Omental fat pad (tissue), 4 donors: Measurements from ENCODE around the gene NFAT5. TPM values are rescaled to one million over a fixed set of nuclear protein-coding genes. Genes with fewer than 3 reads are reported as not detected.
A peak's percentile ranks its signal among the peaks of the same experiment; 100 is the strongest.
"Not testable (repeated sequence)": the region's sequence is repeated elsewhere in the genome, so short reads cannot be mapped to it uniquely, and the experiment has no call there.

ENCODE experiments used
- ATAC-seq: fragments of 150-250 bp; one replicate; pipeline ENCODE4 v1.9.1; 2016; ENCODE audit warnings: mild to moderate bottlenecking, moderate library complexity; ENCODE audit not compliant: low FRiP score
- DNase-seq: peaks from one replicate; pipeline ENCODE4 v3.0.0-alpha.2; 2019; ENCODE audit warnings: low spot score
- total RNA-seq, 4 donors: library from RNA; depleted of rRNA; stranded (reverse); fragments of >200 nt; gene quantifications; one replicate each; pipeline ENCODE4 v1.1.0, GENCODE V29; 2016
- TF ChIP-seq, protein P1 (sequence below), 3 donors: fragments of 450-650 bp; IDR thresholded peaks; one replicate each; pipeline ENCODE4 v1.5.1; 2016 to 2017; ENCODE audit warnings: antibody characterized with exemption in 3 of 3, mild to moderate bottlenecking in 3 of 3, moderate library complexity in 2 of 3

NFAT5 gene
- 10 to 100 TPM; 43.5 to 59.3 (median 50.8) TPM for total RNA-seq

DNA sequence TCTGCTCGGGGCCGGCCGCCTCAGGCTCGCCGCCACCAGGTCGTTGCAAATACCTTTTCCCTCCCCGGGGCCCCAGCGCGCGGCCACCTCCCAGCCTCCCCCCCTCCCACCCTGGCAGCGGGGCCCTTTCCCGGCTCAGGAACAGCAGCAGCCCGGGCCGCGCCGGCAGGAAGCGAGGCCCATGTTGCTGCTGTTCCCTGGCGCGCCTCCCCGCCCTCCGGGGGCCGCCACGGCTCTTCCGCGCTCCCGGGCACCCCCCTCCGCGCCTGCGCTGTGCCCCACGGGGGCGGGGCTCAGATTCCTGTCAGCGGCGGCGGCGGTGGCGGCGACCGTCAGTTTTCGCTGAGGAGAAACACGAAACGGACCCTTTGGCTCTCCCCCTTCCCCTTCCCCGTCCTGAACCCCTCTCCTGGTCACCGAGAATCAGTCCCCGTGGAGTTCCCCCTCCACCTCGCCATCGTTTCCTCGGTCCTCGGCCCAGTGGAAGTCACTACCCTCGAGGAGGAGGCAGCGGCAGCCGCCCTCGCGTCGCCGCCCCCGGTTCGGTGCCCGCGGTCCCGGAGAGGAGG, at the start of gene NFAT5:
Gene NFAT5, plus strand, starts transcription at position 296 of the 569 bp plus-strand sequence. CDS start 336 bp downstream, outside the sequence.
- ATAC-seq (peak; percentile 95), DNase-seq (peak; percentile 69)
- TF ChIP-seq, protein P1, sequence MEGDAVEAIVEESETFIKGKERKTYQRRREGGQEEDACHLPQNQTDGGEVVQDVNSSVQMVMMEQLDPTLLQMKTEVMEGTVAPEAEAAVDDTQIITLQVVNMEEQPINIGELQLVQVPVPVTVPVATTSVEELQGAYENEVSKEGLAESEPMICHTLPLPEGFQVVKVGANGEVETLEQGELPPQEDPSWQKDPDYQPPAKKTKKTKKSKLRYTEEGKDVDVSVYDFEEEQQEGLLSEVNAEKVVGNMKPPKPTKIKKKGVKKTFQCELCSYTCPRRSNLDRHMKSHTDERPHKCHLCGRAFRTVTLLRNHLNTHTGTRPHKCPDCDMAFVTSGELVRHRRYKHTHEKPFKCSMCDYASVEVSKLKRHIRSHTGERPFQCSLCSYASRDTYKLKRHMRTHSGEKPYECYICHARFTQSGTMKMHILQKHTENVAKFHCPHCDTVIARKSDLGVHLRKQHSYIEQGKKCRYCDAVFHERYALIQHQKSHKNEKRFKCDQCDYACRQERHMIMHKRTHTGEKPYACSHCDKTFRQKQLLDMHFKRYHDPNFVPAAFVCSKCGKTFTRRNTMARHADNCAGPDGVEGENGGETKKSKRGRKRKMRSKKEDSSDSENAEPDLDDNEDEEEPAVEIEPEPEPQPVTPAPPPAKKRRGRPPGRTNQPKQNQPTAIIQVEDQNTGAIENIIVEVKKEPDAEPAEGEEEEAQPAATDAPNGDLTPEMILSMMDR (IDR thresholded peaks at IDR 0.05): no peak

GRCh38 chr16:69517914-69518313, 47.9 kb upstream of the NFAT5 start:
- not testable (repeated sequence) for ATAC-seq, DNase-seq

GRCh38 chr16:69520413-69520799, 45.4 kb upstream of the NFAT5 start:
- no peak for ATAC-seq
- DNase-seq: no peak
- TF ChIP-seq, protein P1 (IDR thresholded peaks at IDR 0.05): no peak

GRCh38 chr16:69520800-69521602, 44.8 kb upstream of the NFAT5 start:
- ATAC-seq (no peak), DNase-seq (no peak)
- TF ChIP-seq, protein P1 (IDR thresholded peaks at IDR 0.05): no peak

- DNase-seq (no peak), ATAC-seq (no peak)
- TF ChIP-seq, protein P1 (IDR thresholded peaks at IDR 0.05): no peak
These were observed 43.7 kb upstream of the NFAT5 start for GRCh38 chr16:69522041-69522578.

DNA sequence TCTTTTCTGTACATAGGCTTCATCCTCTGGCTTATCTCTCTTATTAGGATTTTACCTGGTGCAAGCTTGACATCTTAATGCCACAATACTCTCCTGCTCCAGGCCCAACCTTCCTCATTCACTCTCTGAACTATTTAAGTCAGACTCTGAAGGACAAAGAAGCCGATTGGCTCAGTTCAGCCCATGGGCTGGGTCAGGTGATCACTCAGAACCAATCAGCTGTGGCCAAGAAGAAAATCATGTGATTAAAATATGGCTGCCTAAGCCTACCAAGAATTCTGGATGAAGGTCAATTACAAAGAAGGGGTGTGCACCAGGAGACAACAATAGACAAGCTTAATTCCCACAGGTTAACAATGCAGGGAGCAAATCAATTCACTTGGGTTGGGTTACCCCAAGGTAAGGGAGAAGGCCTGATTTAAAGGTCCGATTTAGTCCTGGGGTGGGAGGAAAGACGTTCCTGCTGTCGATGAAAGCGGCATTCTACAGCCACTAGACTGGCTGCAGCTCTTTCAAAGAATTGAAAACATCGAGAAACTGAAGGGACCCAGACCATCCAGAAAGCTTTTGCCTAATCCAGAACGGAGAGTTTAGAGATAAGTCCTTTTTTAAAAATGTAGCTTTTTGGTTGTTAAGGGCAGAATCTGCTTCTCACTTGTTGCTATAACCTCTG, 42.9 kb upstream of the NFAT5 start:
- DNase-seq: no peak
- ATAC-seq: no peak
- TF ChIP-seq, protein P1 (IDR thresholded peaks at IDR 0.05): no peak

DNA sequence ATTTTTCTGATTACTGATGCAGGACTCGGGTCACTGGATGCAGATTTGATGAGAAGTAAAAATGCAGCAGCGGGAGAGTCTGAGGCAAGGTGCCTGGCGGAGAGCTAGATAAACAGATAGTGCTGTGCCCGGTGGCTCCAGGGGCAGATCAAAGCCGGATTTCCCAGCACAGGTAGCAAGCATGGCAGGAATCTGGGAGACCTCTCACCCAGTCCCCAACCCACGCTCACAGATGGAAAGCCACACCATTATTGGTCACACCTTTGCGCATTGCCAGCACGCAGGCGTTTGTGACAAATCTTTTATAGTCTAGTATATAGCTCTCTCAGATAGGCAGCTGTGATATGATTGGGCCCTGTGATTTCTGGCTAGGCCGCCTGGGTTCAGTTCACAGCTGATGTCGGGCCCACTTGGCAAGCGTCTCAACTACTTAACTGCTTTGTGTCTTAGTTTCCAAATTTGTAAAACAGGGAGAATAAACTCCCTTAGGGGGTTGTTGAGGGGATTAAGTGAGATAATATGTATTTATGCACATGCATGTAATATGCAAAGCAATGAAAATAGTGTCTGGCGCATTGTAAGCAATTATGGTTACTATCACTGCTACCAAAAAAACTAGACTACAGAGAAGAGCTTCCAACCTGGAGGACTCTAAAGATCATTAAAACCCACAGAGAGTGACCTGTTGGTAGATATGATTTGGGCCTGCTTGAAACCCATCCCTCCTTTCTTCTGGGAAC, 42.0 kb upstream of the NFAT5 start:
- no peak for DNase-seq
- TF ChIP-seq, protein P1 (IDR thresholded peaks at IDR 0.05): no peak
- ATAC-seq: no peak
